Urothelium cell line (cell line): Measurements from ENCODE around the gene MYL12A.
"Not testable (repeated sequence)": the region's sequence is repeated elsewhere in the genome, so short reads cannot be mapped to it uniquely, and the experiment has no call there.

ENCODE experiments used
- DNase-seq: peaks from one replicate; pipeline ENCODE4 v3.0.0; 2011; ENCODE audit warnings: low spot score, mixed read lengths
- FAIRE-seq: peaks from 2 replicates; lab custom pipeline; 2011; peaks lifted over from hg19 to GRCh38; lab: Jason Lieb, UNC

MYL12A gene

GRCh38 chr18:3247240-3248061, at the start of gene MYL12A:
Gene MYL12A (plus strand): TSS chr18:3247801. CDS start chr18:3253248, 5,447 bp downstream.
- FAIRE-seq: peak; percentile 99
- peak; percentile 100 for DNase-seq

DNA sequence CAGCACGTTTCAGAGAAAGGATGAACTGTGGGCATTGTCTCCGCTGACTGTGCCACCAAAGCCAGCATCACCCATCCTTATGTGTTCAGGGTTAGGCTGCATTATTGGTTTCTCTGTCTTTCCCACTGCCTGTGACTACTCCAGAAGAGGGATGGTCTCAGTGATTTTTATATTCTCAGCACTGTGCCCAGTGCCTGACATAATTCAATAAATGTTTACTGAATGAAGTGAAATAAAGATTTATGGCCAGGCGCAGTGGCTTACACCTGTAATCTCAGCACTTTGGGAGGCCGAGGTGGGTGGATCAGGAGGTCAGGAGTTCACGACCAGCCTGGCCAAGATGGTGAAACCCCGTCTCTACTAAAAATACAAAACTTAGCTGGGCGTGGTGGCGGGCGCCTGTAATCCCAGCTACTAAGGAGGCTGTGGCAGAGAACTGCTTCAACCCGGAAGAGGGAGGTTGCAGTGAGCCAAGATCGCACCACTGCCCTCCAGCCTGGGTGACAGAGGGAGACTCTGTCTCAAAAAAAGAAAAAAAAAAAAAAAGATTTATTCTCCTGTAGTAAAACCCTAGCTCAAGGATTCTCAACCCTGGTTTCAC, 49.2 kb upstream of the MYL12A start:
- FAIRE-seq, DNase-seq: not testable (repeated sequence)

DNA sequence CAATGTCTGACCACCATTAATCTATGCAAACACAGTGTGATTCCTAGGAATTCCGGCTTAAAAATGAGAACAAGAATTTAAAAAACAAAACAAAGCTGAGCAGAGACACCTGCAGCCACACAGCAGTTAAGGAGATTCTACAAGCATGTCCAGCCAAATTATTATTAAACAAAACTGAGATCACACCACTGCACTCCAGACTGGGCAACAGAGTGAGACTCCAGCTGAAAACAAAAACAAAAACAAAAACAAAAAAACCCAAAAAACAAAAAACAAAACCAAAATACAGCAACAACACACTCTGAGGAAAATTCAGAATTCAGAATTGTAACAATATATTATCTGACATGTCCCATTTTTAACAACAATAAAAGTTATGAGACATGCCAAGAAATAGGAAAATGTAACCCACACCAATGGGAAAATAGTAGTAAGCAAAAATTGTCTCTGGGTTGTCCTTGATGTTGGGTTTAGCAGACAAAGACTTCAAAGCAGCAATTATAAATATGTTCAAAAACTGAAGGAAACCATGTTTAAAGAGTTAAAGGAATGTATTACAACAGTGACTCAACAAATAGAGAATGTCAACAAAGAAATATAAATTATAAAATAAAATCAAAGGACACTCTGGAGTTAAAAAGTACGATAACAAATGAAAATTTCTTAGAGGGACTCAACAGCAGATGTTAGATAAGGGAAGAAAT, 47.5 kb upstream of the MYL12A start:
- no peak for FAIRE-seq

DNA sequence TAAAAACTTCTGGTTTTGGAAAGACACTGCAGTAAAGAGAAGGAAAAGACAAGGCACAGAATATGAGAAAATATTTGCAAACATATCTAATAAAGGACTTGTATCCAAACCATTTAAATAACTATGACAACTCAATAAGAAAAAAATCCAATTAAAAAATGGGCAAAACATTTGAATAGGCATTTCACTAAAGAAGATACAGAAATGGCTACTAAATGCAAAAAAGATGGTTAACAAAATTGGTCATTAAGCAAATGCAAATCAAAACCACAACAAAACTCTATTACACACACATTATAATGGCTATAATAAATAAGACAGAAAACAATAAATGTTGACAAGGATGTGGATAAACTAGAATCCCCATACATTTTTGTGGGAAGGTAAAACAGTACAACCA, 42.4 kb upstream of the MYL12A start:
- FAIRE-seq: no peak
- DNase-seq: no peak

More for the DNA sequence above, 47.5 kb upstream of the MYL12A start:
- DNase-seq: no peak

DNA sequence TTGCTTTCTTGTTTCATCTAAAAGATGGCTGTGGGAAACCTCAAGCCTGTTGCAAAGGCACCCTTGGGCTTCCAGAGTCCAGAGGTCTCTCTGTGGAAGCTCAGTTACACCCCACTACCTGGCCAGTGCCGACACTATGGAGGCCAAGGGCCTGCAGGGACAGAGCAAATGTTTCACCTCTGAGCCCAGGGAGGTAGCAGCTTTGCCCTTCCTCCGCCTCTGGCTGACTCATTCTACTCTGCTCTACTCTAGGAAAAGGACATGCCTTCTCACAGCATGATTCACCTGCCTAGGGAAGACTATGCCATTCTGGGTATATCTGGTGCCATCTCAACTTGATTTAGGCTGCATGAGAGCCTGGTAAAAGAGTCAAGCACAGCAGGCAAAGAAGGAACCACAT, 40.0 kb upstream of the MYL12A start:
- FAIRE-seq (peak; percentile 98), DNase-seq (peak; percentile 80)

- FAIRE-seq: no peak
- no peak for DNase-seq
Observed at GRCh38 chr18:3209859-3210569, 37.6 kb upstream of the MYL12A start.

- no peak for FAIRE-seq
- DNase-seq: no peak
Observed at GRCh38 chr18:3211236-3211992, 36.2 kb upstream of the MYL12A start.

- no peak for FAIRE-seq
- DNase-seq: no peak
Observed at GRCh38 chr18:3212657-3213056, 34.9 kb upstream of the MYL12A start.

DNA sequence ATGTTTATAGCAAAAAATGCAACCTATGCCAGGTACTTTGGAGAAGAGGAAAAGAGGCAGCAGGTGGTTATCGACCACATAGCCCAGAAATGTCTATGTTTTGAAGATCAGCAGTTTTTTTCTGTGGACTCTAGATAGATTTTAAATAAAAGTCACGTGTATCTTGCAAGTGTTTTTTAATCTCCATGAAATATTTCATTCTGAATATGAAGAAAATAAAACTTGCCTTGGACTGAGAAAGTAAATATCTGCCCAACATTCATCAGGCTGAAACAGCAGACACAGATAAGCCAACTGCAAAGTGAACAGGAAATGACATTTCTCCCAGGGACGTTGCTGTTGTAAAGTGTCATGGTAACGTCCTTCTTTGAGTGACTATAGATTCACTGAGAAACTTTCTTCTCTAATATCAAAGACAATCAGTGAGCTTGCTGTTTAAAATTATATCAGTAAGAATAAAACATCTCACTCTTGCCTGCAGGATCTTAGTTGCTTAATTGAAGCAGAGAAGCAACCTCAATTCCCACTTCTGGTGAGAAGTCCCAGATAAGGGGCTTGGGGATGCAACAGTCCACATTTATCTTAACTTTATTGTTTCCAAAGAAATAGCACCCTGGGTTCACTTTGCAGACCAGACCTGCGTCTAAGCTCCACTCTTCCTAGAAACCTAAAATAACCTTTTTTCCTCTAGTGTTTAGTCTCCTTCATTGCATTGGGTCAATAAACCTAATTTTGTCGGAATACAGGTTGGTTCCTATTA, 34.1 kb upstream of the MYL12A start:
- FAIRE-seq (peak; percentile 46), DNase-seq (no peak)

DNA sequence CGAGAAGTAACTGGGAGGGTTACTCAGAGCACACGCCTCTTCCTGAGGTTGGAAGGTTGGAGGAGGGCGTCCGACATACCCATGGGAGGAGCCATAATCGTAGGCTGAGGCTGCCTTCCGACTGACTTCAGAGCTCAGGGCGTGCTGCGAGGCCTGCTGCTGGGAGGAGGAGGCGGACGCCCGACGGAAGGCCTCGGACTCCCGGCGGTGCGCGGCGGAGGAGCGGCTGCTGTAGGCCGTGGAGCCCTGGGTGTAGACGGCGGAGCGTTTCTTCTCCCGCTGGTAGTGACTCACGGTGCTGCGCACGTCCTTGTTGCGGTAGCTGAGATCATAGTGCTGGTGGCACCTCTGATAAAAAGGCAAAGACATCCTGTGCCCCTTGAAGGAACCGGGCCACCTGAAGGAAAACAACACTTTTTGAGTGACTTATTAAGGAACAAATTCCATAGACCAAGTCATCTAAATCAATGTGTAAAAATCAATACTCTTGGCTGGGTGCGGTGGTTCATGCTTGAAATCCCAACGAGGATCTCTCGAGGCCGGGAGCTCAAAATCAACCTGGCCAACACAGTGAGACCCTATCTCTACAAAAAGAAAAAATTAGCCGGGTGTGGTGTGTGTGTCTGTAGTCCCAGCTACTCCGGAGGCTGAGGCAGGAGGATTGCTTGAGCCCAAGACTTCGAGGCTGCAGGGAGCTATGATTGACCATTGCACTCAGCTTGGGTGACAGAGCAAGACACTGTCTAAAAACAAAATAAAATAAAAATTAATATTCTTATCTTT, 32.6 kb upstream of the MYL12A start:
- DNase-seq (no peak), FAIRE-seq (peak; percentile 72)

GRCh38 chr18:3216987-3217386, 30.6 kb upstream of the MYL12A start:
- no peak for DNase-seq
- FAIRE-seq: no peak

- FAIRE-seq: peak; percentile 76
- no peak for DNase-seq
Observed at GRCh38 chr18:3217948-3218647, 29.5 kb upstream of the MYL12A start.

DNA sequence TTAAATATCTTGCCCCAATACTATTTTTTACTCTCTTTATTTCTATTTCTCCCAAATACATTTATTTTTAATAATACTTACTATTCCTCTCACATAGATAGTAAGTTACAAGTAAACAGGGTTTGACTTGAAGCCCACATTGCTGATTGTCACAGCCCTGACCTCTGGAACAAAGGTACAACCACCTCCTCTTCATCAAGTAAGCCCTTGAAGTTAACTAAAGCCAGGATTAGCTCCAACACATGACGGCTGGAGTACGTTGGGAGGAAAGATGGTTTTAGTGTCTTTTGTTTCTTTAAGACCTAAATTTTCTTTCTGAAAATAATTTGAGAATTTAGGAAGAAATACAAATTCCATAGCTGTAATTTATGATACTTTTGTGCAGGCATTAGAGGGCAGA, 28.8 kb upstream of the MYL12A start:
- no peak for DNase-seq
- peak; percentile 59 for FAIRE-seq

- DNase-seq (no peak), FAIRE-seq (peak; percentile 86)
Observed at GRCh38 chr18:3219241-3219630, 28.4 kb upstream of the MYL12A start.

DNA sequence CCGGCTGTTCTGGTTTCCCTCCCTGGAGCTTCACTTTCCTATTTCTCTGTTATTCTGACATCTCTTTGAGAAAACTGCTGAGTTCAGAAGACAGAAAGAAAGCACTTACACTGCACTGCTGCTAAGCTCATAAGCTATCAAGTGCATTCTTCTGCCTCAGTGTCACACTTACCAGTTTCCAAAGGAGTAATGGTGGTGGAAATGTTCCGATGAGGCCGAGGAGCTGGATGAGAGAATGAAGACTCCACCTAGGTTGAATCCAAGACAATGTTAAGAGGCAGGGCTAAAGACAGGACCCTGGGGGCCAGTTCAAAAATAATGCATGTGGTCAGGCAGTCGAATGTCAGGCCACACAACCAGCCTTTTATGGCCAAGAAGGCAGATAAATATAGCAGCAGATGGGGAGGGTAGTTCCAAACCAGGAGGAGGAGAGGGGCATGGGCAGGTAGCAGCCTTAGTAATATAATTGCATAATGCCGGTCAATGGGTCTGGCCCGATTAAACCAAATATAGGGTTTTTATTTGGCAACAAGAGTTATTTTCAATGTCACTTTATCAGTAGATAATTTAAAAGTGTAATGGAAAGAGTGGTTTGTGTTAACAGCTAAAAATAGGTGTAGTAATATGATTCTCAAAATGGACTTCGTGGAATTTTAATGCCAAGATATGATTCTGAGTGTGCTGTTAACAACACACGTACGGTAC, 27.8 kb upstream of the MYL12A start, which contains the start of gene MYOM1:
Gene MYOM1 (minus strand): TSS at position 338 of the 705 bp plus-strand sequence. CDS start 4,745 bp downstream, outside the sequence.
- FAIRE-seq (peak; percentile 50), DNase-seq (no peak)

DNA sequence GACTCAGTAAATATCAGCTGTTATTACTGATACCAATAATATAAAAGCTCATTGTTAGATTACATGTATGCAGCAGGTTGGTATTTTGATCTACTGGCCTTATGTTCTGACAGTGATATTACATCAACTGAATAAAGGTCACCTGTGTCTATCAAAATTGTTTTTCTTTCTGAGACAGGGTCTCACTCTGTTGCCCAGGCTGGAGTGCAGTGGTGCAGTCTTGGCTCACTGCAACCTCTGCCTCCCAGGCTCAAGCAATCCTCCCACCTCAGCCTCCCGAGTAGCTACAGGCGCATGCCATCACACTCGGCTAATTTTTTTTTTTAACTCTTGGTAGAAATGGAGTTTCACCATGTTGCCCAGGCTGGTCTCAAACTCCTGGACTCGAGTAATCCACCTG, 26.7 kb upstream of the MYL12A start:
- DNase-seq: not testable (repeated sequence)
- peak; percentile 17 for FAIRE-seq

DNA sequence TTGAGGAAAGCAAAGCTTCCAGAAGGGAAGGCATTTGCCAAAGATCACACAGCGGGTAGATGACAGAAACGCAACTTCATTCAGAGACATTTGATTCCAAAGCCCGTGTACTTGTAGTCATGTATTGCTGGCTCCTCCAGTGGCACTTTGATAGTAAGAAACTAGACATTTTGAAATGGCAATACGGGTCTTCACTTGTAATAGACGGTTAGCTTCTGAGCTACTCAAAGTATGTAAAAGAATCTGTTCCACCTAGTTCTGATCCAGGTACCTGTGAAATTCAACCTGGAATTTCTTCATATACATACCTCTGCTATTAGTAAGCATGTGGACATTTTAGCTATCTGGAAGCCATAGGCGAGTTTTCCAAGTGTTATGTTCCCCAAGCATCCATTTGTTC, 26.1 kb upstream of the MYL12A start:
- DNase-seq (no peak), FAIRE-seq (no peak)
